Fibroblast of lung (primary cell): Measurements from ENCODE around the gene RTN4RL1. TPM values are rescaled to one million over a fixed set of nuclear protein-coding genes. Genes with fewer than 3 reads are reported as not detected.
A peak's percentile ranks its signal among the peaks of the same experiment; 100 is the strongest.

Source experiments
- DNase-seq, 2 donors: peaks; one replicate each; pipeline versions ENCODE4 v3.0.0 to v3.0.0-alpha.2; 2010; ENCODE audit warnings: low read depth in 2 of 2
- H2AFZ ChIP-seq: 2 replicates; pipeline ENCODE4 v1.5.1; 2012; ENCODE audit warnings: low read length, control low read depth, inconsistent platforms
- H3K27ac ChIP-seq: 2 replicates; pipeline ENCODE4 v1.5.1; 2011; ENCODE audit warnings: low read length, control low read depth; ENCODE audit not compliant: insufficient read depth
- H3K27me3 ChIP-seq: 2 replicates; pipeline ENCODE4 v1.5.1; 2011; ENCODE audit warnings: mild to moderate bottlenecking, low read length; ENCODE audit not compliant: control insufficient read depth, insufficient read depth
- H3K36me3 ChIP-seq: 2 replicates; pipeline ENCODE4 v1.5.1; 2011; ENCODE audit warnings: low read length; ENCODE audit not compliant: control insufficient read depth, insufficient read depth
- H3K4me1 ChIP-seq: 2 replicates; pipeline ENCODE4 v1.5.1; 2011; ENCODE audit warnings: low read length; ENCODE audit not compliant: control insufficient read depth, insufficient read depth; ENCODE audit errors: extremely low read depth
- H3K4me2 ChIP-seq: 2 replicates; pipeline ENCODE4 v1.5.1; 2011; ENCODE audit warnings: low read length, control low read depth; ENCODE audit not compliant: insufficient read depth; ENCODE audit errors: extremely low read depth
- H3K4me3 ChIP-seq, 4 experiments: fragments of 200-600 bp in 1 of 4; sonication (generic) in 1 of 4; replicated peaks in 1 of 4; 2 replicates each; pipeline ENCODE4 v1.5.1; 2011 to 2016; ENCODE audit warnings: low read length in 4 of 4, low read depth in 3 of 4, mild to moderate bottlenecking in 3 of 4, control low read depth in 2 of 4, inconsistent platforms in 1 of 4, mixed read lengths in 1 of 4; ENCODE audit not compliant: insufficient read depth in 1 of 4; ENCODE audit errors: control extremely low read depth in 1 of 4
- H3K79me2 ChIP-seq: 2 replicates; pipeline ENCODE4 v1.5.1; 2012; ENCODE audit warnings: mild to moderate bottlenecking, low read length, inconsistent platforms; ENCODE audit not compliant: control insufficient read depth, insufficient read depth
- H3K9ac ChIP-seq: 2 replicates; pipeline ENCODE4 v1.5.1; 2011; ENCODE audit warnings: mild to moderate bottlenecking, low read length, control low read depth; ENCODE audit not compliant: insufficient read depth
- H3K9me3 ChIP-seq: 2 replicates; pipeline ENCODE4 v1.5.1; 2012; ENCODE audit warnings: low read depth, low read length; ENCODE audit not compliant: control insufficient read depth, insufficient read depth
- H4K20me1 ChIP-seq: 2 replicates; pipeline ENCODE4 v1.5.1; 2011; ENCODE audit warnings: low read length; ENCODE audit not compliant: control insufficient read depth, insufficient read depth; ENCODE audit errors: extremely low read depth
- EZH2 ChIP-seq: IDR thresholded peaks from 2 replicates; pipeline ENCODE4 v1.5.1; 2012; ENCODE audit warnings: low read length, control low read depth, mild to moderate bottlenecking; ENCODE audit errors: missing control alignments
- polyA plus RNA-seq, 2 donors: library from polyadenylated mRNA; depleted of rRNA in 1 of 2; stranded (reverse) in 1 of 2; unstranded in 1 of 2; fragments of >200 nt; gene quantifications; 2 replicates each; pipeline ENCODE4 v1.2.1, GENCODE V29; 2011 to 2012; ENCODE audit warnings: missing spikeins in 1 of 2
- total RNA-seq: library from RNA; depleted of rRNA; stranded (reverse); fragments of >200 nt; gene quantifications from 2 replicates; pipeline ENCODE4 v1.2.1, GENCODE V29; 2014
- TF ChIP-seq, protein P1 (sequence below), 2 donors: IDR thresholded peaks in 1 of 2; conservative IDR thresholded peaks in 1 of 2; 1 replicate in 1 of 2; 2 replicates in 1 of 2; pipeline ENCODE4 v1.5.1; 2011 to 2012; ENCODE audit warnings: low read length in 2 of 2, control low read depth in 1 of 2, inconsistent platforms in 1 of 2, low read depth in 1 of 2, mild to moderate bottlenecking in 1 of 2

RTN4RL1 gene
- total and polyA plus RNA-seq, 2 donors (not counting 1 experiment from before 2014, with no cell fraction given), result 0.39 to 0.83 TPM

DNA sequence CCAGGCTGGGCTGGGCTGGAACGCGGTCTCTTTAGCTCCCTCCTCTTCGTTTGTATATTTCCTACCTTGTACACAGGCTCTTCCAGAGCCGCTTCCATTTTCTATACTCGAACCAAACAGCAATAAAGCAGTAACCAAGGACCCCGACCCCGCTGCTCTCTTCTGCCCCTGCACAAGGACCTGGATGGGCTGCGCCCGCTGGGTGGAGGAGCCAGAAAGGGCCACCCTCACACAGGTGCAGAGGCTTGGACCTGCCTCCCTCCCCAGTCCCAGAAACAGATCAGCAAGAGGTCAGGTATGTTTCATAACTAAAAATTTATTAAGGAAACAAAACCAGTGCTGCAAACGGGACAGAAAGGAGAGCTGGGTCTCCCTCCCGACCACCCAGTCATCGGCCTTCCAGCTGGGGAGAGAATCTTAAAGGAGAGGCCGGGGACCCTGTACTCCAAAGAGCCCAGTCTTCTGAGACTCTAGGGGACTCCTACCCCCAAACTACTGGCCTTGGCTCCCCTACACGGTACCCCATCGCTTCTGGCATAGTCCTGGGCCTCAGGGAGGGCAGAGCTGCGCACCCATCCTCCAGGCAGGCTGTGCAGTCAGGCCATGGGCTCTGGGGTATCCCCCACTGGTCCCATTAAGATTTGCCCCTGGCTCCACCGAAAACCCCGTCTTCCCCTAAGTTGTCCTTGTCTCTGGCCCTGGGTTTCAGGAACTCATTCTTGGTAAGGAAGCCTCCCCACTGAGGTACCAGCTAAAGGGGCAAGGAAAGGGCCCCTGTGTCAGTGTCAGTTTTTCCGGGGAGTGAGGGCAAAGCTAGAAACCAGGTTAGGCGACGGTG lies 34.6 kb upstream of the RTN4RL1 start:
- TF ChIP-seq, protein P1, sequence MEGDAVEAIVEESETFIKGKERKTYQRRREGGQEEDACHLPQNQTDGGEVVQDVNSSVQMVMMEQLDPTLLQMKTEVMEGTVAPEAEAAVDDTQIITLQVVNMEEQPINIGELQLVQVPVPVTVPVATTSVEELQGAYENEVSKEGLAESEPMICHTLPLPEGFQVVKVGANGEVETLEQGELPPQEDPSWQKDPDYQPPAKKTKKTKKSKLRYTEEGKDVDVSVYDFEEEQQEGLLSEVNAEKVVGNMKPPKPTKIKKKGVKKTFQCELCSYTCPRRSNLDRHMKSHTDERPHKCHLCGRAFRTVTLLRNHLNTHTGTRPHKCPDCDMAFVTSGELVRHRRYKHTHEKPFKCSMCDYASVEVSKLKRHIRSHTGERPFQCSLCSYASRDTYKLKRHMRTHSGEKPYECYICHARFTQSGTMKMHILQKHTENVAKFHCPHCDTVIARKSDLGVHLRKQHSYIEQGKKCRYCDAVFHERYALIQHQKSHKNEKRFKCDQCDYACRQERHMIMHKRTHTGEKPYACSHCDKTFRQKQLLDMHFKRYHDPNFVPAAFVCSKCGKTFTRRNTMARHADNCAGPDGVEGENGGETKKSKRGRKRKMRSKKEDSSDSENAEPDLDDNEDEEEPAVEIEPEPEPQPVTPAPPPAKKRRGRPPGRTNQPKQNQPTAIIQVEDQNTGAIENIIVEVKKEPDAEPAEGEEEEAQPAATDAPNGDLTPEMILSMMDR (conservative IDR thresholded peaks at IDR 0.05 in 1 of 2, IDR thresholded peaks at IDR 0.05 in 1 of 2; ENCODE audit: low read depth in 1 of 2, low read length in 2 of 2), result no peak
- no peak for TF ChIP-seq EZH2
- peak overlapping the region in 1 of 4 experiments; percentile 80 for H3K4me3 ChIP-seq
- no peaks in the 10 kb centered on the region for H3K9me3 ChIP-seq
- peak overlapping the region; percentile 85 for H3K27ac ChIP-seq
- peaks cover 52% of the 10 kb centered on the region for H3K4me1 ChIP-seq
- H3K27me3 ChIP-seq, result no peaks in the 10 kb centered on the region
- DNase-seq, result no peak
- peak overlapping the region; percentile 75 for H3K4me2 ChIP-seq
- H2AFZ ChIP-seq, result no peak overlapping the region
- H3K9ac ChIP-seq, result peak overlapping the region; percentile 90
- H3K79me2 ChIP-seq, result peaks cover 70% of the 10 kb centered on the region
- no peaks in the 10 kb centered on the region for H4K20me1 ChIP-seq
- peaks cover 36% of the 10 kb centered on the region for H3K36me3 ChIP-seq

DNA sequence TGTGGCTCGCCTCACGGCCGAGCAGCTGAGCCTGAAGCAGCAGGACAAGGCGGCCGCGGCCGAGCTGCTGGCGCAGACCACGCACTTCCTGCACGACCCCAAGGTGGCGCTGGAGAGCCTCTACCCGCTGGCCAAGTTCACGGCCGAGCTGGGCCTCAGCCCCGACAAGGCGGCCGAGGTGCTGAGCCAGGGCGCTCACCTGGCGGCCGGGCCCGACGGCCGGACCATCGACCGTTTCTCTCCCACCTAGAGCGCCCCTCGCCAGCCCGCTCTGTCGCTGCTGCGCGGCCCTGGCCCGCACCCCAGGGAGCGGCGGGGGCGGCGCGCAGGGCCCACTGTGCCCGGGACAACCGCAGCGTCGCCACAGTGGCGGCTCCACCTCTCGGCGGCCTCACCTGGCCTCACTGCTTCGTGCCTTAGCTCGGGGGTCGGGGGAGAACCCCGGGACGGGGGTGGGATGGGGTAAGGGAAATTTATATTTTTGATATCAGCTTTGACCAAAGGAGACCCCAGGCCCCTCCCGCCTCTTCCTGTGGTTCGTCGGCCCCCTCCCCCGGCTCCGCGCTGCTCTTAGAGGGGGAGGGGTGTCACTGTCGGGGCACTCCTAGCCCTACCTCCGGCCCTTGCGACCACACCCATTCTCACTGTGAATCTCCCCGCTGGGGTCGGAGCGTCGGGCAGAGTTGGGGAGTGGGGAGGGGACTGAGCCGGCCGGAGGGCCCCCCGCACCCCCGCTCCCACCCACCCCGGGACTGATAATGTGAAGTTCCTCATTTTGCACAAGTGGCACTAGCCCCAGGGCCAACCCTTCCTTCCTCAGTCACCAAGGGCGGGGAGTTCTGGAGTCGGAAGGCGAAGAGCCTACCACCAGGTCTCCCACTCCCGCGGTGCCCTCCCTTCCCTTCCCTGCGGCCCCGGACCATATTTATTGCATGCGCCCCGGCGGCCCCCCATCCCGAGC lies 33.7 kb upstream of the RTN4RL1 start:
- no peak overlapping the region for H2AFZ ChIP-seq
- H3K4me1 ChIP-seq, result peaks cover 43% of the 10 kb centered on the region
- peak; percentile 67 to 81 for DNase-seq
- peak overlapping the region; percentile 84 for H3K27ac ChIP-seq
- H3K27me3 ChIP-seq, result no peaks in the 10 kb centered on the region
- H3K9ac ChIP-seq, result peak overlapping the region; percentile 90
- peak overlapping the region; percentile 75 for H3K4me2 ChIP-seq
- H4K20me1 ChIP-seq, result no peaks in the 10 kb centered on the region
- peaks cover 34% of the 10 kb centered on the region for H3K36me3 ChIP-seq
- no peaks in the 10 kb centered on the region for H3K9me3 ChIP-seq
- TF ChIP-seq EZH2, result no peak
- TF ChIP-seq, protein P1 (conservative IDR thresholded peaks at IDR 0.05 in 1 of 2, IDR thresholded peaks at IDR 0.05 in 1 of 2; ENCODE audit: low read depth in 1 of 2, low read length in 2 of 2), result peak; percentile 67 to 68
- peak overlapping the region in 3 of 4 experiments; percentile 5 to 80 (median 25) for H3K4me3 ChIP-seq
- H3K79me2 ChIP-seq, result peaks cover 69% of the 10 kb centered on the region
